OCI-LY3 (cell line): Measurements from ENCODE around the gene ANGPTL1.

ENCODE experiments used
- CTCF ChIP-seq: fragments of 200-600, 300-600 bp; sonication (generic); IDR thresholded peaks from 2 replicates; pipeline ENCODE4 v1.5.1; 2014; ENCODE audit warnings: antibody characterized with exemption, low read length, low read depth
- EZH2phosphoT487 ChIP-seq: fragments of 200-600 bp; shearing (Covaris generic); IDR thresholded peaks from 2 replicates; pipeline ENCODE4 v1.6.1; 2018; ENCODE audit warnings: antibody characterized with exemption, mixed run types, low read depth

DNA sequence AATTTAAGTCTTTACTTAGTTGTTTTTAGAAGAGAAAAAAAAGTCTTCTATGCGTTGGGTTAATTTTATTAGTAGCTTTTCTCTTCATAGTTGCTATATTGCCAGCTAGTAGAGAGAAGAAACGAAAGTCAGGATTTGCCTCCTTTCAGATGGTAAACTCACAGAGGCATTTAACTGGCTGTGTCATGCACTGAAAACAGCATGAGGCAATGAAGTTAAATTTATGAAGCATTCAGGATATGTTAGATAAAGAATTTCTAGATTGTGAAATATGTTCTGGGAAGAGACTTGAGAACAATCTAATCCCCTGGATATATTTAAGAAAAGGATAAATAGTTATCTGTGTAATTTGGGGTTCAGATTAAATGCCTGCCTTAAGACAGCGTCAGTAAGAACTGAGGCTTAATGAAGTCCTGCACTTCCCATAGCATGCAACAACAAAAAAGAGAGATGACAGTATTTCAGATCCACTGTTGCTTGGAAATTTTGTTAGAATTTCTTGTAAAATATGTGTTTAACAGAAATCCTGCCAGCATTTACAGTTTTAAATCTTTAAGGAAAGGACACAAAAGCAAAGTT is 1.7 kb downstream of the ANGPTL1 start:
- no peak for TF ChIP-seq EZH2phosphoT487
- no peak for TF ChIP-seq CTCF
